Measurements from ENCODE around the gene AUTS2.

The AUTS2 gene

GRCh38 chr7:70836946-70837345 lies 1238.7 kb downstream of the AUTS2 start:
- DNase-seq = no peak

GRCh38 chr7:70837589-70837988 lies 1239.3 kb downstream of the AUTS2 start:
- DNase-seq = no peak

- no peak for DNase-seq
These were observed 1240.1 kb downstream of the AUTS2 start for GRCh38 chr7:70838292-70838907.
